A549 treated with GW870086 at 1 μM for 4 hours (cell line): ENCODE results near the gene DCC. TPM values are rescaled to one million over a fixed set of nuclear protein-coding genes. Genes with fewer than 3 reads are reported as not detected.

Experiments used
- total RNA-seq: library from RNA; stranded (reverse); fragments of 200-300 nt; extraction: Qiagen RNA extraction; gene quantifications from 5 replicates; pipeline ENCODE4 v1.2.3, GENCODE V29; 2022; ENCODE audit warnings: low read depth

Gene DCC, protein sequence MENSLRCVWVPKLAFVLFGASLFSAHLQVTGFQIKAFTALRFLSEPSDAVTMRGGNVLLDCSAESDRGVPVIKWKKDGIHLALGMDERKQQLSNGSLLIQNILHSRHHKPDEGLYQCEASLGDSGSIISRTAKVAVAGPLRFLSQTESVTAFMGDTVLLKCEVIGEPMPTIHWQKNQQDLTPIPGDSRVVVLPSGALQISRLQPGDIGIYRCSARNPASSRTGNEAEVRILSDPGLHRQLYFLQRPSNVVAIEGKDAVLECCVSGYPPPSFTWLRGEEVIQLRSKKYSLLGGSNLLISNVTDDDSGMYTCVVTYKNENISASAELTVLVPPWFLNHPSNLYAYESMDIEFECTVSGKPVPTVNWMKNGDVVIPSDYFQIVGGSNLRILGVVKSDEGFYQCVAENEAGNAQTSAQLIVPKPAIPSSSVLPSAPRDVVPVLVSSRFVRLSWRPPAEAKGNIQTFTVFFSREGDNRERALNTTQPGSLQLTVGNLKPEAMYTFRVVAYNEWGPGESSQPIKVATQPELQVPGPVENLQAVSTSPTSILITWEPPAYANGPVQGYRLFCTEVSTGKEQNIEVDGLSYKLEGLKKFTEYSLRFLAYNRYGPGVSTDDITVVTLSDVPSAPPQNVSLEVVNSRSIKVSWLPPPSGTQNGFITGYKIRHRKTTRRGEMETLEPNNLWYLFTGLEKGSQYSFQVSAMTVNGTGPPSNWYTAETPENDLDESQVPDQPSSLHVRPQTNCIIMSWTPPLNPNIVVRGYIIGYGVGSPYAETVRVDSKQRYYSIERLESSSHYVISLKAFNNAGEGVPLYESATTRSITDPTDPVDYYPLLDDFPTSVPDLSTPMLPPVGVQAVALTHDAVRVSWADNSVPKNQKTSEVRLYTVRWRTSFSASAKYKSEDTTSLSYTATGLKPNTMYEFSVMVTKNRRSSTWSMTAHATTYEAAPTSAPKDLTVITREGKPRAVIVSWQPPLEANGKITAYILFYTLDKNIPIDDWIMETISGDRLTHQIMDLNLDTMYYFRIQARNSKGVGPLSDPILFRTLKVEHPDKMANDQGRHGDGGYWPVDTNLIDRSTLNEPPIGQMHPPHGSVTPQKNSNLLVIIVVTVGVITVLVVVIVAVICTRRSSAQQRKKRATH (N-terminal part only)
- total RNA-seq: not detected in 5 replicates

DNA sequence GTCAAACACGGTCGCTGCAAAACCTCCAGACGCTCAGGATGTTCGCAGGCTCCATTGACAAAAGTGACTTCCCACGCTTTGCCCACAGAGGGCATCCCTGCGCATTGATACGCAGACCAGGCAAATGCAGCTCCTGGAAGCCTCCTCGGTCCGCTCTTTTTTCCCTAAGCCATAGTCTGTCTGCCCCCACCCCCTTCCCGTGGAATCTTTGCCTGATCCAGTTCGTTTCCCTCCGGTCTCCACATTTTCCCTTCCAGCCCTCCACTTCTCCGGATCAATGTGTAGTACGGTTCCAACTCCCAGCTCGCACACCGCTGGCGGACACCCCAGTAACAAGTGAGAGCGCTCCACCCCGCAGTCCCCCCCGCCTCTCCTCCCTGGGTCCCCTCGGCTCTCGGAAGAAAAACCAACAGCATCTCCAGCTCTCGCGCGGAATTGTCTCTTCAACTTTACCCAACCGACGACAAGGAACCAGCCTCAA, at the start of gene DCC:
Gene DCC (plus strand): TSS at position 307 of the 481 bp plus-strand sequence. CDS start 591 bp downstream, outside the sequence.

